Activated T-cell treated with anti-CD3 and anti-CD28 coated beads for 1 hour (primary cell): Measurements from ENCODE around the gene KMT5C.

Experiments
- DNase-seq: peaks from one replicate; pipeline ENCODE4 v3.0.0-alpha.2; 2020; ENCODE audit warnings: low read depth

KMT5C gene

GRCh38 chr19:55347442-55348009 is 7.8 kb downstream of the KMT5C start:
- DNase-seq = no peak

DNA sequence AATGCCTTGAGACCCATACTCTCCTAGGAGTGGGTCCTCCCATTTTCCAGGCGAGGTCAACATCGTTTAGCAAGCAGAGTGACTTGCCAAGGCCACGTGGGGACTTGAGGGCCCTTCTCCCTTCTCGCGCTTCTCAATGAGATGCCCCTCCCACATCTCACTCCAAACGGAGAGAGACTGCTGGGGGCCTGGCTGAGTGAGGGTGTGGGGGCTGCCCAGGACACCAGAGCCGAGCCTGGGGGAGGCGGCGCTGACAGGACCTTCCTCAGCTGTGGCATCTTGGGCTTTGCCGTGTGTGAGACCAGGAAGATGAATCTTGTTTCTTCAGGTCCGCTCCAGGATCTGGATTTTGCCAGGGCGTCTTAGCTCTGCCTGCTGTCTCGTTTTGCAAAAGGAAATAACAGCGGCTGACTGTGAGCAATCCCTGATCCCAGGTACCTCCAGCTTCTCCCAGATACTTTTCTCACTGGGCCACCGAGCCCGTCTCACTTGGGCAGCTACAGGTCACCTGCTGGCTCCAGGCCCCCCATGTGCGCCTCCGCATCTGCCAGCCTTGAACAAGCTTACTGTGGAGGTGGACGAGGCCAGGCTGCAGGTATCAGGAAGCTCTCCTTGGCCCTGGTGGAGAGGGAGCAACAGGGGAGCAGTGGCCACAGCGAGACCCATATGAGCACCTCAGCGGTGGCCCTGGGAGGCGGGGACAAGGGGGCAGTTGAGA is 8.8 kb downstream of the KMT5C start:
- DNase-seq = no peak

DNA sequence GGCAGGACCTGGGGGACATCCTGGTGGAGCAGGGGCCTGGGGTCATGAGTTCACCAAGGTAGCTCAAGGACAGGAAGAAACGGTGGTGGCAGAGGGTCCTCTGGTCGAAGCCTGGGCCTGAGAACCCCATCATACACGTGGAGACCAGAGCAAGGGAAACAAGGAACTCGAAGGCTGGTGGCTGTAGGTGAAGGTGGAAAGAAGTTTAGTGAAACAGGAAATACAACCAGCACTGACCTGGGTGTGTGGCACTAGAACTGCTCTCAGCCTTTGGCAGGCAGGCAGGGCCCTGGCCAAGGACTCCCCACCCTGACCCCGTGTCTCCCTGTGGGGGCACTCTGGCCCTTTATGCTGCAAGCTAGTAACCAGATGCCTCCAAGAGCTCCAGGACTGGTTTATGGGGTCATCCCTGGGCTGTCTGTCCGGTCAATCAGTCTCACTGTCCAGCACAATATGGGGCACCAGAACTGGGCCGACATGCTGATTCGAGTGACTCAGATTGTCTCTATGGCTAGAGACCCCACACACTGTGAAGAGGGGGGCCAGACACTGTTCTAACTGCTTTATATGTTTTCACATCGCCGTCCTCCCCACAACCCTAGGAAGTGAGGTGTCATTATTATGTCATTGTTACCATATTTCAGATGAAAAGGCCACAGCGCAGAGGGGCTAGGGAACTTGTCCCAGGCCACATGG is 11.1 kb downstream of the KMT5C start:
- no peak for DNase-seq

- DNase-seq = no peak
Observed at GRCh38 chr19:55352040-55352439, 12.4 kb downstream of the KMT5C start.

DNA sequence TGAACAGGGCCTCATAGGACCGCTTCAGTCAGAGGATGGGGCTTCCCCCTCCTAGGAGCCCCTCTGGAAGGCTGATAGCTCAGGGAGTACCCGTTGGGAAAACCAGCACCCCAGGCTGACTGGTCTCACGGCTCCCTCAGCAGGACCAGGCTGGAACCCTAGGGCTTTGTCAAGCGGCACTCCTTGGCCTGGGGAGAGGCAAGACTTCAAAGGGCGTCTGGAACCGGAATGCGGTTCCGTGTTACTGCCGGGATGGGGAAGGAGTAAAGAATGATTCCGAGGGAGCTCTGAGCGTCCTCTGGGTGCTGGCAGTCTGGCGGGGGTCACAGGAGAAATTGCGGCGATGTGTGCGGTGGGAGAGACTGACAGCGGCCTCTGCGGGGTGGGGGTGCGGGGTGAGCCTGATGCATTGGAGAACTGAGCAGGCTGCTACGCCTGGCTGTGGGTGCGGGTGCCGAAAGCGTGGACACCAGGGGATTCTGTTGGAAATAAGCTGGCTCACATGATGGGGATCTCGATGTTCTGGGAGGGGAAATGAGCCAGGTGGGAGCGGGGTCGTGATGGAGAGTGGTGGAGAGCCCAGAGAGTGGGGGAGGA is 13.0 kb downstream of the KMT5C start:
- DNase-seq = no peak

DNA sequence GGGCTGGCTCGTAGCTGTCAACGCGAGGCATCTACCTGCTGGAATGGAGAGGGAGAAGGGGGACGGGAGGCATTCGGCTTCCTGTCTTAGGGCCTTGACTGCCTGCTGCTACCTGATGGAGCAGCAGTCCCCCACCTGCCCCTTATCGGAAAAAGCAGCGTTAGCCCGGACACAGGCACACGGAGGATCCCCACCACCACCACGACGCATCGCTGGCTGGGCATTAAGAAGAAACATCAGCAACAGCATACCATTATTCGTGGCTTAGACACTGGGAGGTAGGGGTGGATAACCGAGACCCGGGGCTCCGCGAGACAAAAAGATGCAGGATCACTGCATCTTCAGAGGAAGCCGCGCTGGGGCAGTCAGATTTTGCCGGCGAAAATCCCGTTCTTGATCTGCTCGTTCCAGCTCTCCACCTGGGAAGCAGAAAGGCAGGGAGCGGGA is 13.7 kb downstream of the KMT5C start:
- no peak for DNase-seq

GRCh38 chr19:55353803-55354697 is 14.4 kb downstream of the KMT5C start:
- peak; percentile 50 for DNase-seq

- DNase-seq = no peak
Observed at GRCh38 chr19:55354698-55355212, 15.1 kb downstream of the KMT5C start, which contains the start of gene COX6B2. Gene COX6B2 (minus strand): TSS chr19:55354719. CDS start chr19:55354521, 198 bp downstream.

DNA sequence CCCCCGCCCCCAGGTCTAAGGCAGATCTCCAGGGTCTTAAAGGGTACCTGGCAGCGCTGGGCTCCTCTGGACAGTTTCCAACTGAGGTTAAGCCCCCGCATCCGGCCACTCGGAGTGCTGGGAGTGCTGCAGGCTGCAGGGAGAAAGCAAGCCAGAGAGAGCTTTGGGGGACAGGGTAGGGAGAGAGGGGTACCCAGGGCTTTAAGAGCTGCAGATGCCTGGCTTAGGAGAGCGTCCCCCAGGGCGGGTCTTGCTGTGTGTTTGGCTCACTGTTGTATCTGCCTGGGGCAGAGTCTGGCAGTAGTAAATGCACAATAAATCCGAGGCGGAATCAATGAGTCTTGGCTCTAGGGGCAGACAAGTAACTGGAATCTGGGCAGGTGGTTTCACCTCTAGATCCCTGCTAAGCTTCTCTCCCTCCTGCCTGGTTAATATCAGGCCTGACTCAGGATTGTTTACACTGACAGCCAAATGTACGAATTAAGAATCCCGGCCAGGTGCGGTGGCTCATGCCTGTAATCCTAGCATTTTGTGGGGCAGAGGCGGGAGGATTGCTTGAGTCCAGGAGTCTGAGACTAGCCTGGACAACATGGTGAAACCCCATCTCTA is 15.6 kb downstream of the KMT5C start:
- no peak for DNase-seq

DNA sequence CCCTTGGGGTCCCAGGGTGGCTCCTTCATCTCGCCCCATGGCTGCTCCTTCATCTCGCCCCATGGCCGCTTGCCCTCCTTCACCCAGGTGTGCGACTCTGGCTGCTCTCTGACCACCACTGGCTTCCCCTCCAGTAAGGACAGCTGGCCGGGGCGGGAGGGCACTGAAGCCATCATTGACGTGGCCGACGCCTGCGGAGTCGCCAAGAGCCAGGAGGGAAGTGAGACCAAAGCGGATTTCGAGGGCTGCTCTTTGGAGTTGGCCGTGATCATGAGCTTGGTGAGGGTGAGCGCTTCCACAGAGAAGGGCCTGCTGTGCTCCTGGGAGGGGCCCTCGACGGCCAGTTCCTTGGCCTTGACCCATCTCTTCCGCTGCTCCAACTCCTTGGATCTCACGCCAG is 18.8 kb downstream of the KMT5C start:
- DNase-seq = no peak

DNA sequence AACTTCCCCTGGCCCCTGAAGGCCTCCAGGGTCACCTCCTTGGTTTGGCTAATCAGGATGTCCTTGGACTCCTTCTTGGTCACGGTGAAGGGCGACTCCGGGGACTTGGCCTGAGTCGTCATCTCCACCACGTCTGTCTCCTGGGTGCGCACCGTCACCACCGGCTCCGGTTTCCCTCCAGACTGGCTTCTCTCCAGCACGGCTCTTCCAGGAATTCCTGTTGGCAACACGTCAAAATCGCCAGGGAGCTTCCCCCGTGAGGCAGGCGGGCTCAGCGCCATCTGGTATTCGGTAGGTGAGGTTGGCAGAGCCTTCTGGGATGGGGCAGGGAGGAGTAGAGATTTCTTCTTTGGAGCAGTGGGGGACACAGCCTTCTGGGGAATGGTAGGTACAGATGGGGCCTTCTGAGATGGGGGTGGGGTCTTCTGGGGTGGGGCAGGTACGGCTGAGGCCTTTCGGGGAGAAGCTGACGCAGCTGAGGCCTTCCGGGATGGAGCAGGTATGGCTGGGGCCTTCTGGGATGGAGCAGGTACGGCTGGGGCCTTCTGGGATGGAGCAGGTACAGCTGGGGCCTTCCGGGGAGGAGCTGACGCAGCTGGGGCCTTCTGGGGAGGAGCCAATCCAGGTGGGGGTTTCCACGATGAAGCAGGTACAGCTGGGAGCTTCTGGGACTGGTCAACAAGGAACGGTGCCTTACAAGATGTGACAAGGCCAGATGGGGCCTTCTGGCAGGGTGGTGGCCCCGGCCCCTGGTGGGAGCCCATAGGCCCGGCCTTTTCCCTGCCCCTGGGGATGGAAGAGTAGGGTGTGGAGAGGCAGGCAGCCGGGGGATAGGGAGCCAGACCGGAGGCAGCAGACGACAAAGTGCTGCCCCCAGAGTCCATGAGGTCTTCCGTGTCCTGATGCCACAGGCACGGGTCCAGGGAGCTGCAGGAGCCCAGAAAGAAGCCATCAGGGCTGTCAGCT is 19.6 kb downstream of the KMT5C start:
- no peak for DNase-seq

DNA sequence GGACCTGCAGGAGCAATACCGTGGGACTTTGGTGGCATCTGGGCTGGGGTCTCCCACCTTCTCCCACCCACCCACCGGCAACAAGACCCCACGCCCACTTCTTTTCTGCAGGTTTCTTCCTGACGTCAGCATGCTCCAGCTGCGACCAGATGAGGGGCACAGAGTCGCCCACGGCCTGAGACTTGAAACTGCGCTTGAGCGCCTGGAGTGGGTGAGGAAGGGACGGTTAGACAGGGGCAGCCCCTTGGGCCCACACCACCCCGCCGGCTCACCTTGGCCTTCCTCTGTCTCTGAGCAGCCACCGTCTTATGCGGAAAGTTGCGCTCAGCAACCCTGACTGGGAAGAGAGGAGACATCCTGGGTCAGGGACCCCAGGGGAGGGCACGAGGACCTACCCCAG is 21.2 kb downstream of the KMT5C start:
- no peak for DNase-seq

DNA sequence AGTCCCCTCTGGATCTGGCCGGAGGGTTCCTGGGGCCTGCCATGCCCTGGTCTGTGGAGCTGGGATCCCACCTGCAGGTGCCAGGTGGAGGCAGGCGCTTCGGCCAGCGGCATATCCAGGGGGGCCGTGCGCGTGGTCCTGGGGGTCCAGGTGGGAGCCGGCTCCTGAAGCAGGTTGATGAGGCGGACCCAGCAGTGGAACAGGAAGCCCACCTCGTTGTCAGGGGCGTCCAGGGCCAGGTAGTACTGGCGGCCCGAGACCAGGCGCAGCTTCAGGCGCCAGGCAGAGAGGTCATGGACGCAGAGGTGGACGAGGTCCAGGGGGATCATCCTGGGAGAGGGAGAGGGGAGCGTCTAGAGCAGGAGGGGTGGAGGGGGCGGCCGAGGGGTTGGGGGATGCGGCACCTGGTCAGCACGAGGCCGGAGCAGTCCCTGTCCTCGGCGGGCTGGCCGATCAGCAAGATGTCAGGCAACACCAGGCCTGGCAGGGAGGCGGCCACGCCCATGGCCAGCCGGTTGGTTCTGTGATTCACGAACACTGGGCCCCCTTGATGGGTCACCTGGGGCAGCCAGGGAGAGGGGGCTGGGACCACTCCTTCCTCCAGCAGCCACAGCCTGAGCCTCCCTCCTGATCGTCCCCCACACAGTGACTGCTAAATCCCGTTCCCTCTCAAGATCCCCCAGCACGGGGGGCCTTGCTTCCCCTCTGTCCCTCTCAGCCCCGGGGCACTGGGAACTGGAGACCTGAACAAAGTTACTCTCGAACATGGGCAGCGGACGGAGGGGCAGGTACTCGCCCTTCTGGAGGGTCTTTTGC is 22.7 kb downstream of the KMT5C start:
- DNase-seq = no peak

- no peak for DNase-seq
Observed at GRCh38 chr19:55362990-55363716, 23.5 kb downstream of the KMT5C start, which contains the start of gene GARIN5B. Gene GARIN5B (minus strand): TSS chr19:55363260. CDS start chr19:55363066, 194 bp downstream.

- DNase-seq = no peak
Observed at GRCh38 chr19:55365245-55365644, 25.6 kb downstream of the KMT5C start.

GRCh38 chr19:55365964-55366363 is 26.3 kb downstream of the KMT5C start:
- DNase-seq = no peak

DNA sequence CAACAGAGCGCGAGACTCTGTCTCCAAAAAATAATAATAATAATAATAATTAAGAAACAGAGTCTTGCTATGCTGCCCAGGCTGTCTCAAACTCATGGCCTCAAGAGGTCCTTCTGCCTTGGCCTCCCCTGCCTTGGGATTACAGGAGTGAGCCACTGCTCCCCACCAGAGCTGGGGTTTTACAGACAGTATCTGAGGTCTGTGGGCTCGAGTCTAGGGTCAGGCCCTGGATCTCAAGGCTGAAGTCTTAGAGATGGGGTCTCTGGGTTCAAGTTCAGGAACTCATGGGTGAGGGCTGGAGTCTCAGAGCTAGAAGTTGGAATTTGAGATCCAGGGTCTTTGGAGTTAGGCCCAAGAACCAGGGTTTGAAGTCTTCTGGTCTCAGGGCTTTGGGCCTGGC is 27.1 kb downstream of the KMT5C start:
- no peak for DNase-seq

DNA sequence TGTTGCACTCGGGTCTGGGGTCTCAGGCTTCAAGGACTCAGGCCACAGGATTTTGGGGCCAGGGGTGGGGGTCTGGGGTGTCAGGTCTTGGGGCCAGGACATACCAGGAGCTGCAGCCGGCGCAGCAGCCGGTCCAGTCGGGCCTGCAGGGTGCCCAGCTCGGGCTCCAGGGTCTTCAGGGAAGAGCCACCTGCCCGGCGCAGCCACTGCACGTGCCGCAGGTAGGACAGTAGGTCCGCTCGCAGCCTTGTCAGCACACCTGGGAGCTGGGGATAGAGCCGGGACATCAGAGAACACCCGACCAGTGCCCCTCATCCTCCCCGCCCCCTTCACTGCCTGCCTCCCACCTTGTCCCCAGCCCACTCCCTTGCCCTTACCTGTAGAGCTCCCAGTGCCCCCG is 28.4 kb downstream of the KMT5C start:
- no peak for DNase-seq
